IPS DF 19.7 (cell line): Measurements from ENCODE around the gene TEX53.

Source experiments
- DNase-seq: peaks from one replicate; pipeline ENCODE4 v3.0.0-alpha.2; 2013; ENCODE audit warnings: low read depth, low spot score

Gene TEX53

GRCh38 chr9:114638404-114638803 is 19.2 kb downstream of the TEX53 start:
- DNase-seq = no peak

- DNase-seq = no peak
Measured at GRCh38 chr9:114634387-114634786, 23.2 kb downstream of the TEX53 start.

- DNase-seq = no peak
Measured at GRCh38 chr9:114633438-114634089, 24.0 kb downstream of the TEX53 start.

GRCh38 chr9:114631166-114631565 is 26.4 kb downstream of the TEX53 start:
- DNase-seq = no peak

- DNase-seq = no peak
Measured at GRCh38 chr9:114629563-114630090, 28.0 kb downstream of the TEX53 start.

GRCh38 chr9:114627553-114627952 is 30.1 kb downstream of the TEX53 start:
- no peak for DNase-seq

GRCh38 chr9:114626415-114627020 is 31.1 kb downstream of the TEX53 start:
- no peak for DNase-seq

- no peak for DNase-seq
Measured at GRCh38 chr9:114624677-114625076, 32.9 kb downstream of the TEX53 start.

GRCh38 chr9:114621975-114622609 is 35.5 kb downstream of the TEX53 start:
- DNase-seq = no peak

- no peak for DNase-seq
Measured at GRCh38 chr9:114621561-114621960, 36.0 kb downstream of the TEX53 start.

GRCh38 chr9:114619191-114619761 is 38.3 kb downstream of the TEX53 start:
- DNase-seq = no peak

GRCh38 chr9:114616684-114617520 is 40.7 kb downstream of the TEX53 start:
- DNase-seq = no peak

- no peak for DNase-seq
Measured at GRCh38 chr9:114614373-114614772, 43.2 kb downstream of the TEX53 start.

- DNase-seq = no peak
Measured at GRCh38 chr9:114613919-114614318, 43.7 kb downstream of the TEX53 start.

GRCh38 chr9:114613087-114613486 is 44.5 kb downstream of the TEX53 start:
- no peak for DNase-seq

- no peak for DNase-seq
Measured at GRCh38 chr9:114612272-114612923, 45.2 kb downstream of the TEX53 start.

GRCh38 chr9:114611516-114612271 is 45.9 kb downstream of the TEX53 start:
- no peak for DNase-seq

GRCh38 chr9:114608525-114608796 is 49.1 kb downstream of the TEX53 start:
- no peak for DNase-seq

- no peak for DNase-seq
Measured at GRCh38 chr9:114607671-114608524, 49.7 kb downstream of the TEX53 start.
